Prostate gland (tissue), 2 donors: ENCODE measurements around the gene KRTAP2-1.

Experiments
- CTCF ChIP-seq, 4 experiments: fragments of 200-600 bp in 2 of 4; fragments of 450-650 bp in 2 of 4; sonication (generic) in 2 of 4; IDR thresholded peaks; 1 replicate in 3 of 4; 2 replicates in 1 of 4; pipeline ENCODE4 v1.5.1; 2016 to 2019; ENCODE audit warnings: antibody characterized with exemption in 4 of 4, mild to moderate bottlenecking in 2 of 4, moderate library complexity in 2 of 4
- POLR2A ChIP-seq: fragments of 450-650 bp; IDR thresholded peaks from one replicate; pipeline ENCODE4 v1.6.1; 2016; ENCODE audit warnings: antibody characterized with exemption, mild to moderate bottlenecking

- TF ChIP-seq POLR2A (no peak), CTCF (IDR thresholded peaks at IDR 0.05) (no peak)
Measured at GRCh38 chr17:41049110-41049509, 2.0 kb upstream of the KRTAP2-1 start.
